HCT116 (cell line): ENCODE measurements around the gene CTXN1. TPM values are rescaled to one million over a fixed set of nuclear protein-coding genes. Genes with fewer than 3 reads are reported as not detected.

Experiments
- ATAC-seq: fragments of 200-7000 bp; cut with Tn5 transposase; 2 replicates; pipeline ENCODE4 v1.9.1; 2020; ENCODE audit warnings: mild to moderate bottlenecking, moderate library complexity
- BruUV-seq: library from RNA; stranded (reverse); fragments of 400-500 nt; replicated peaks from 2 replicates; lab custom pipeline; 2021; lab: Mats Ljungman, UMichigan
- CTCF ChIA-PET: fragments of 300-600 bp; sonication (Branson Sonifier 250); formaldehyde crosslinking; loops from one replicate; lab custom pipeline; 2021; ENCODE audit warnings: antibody characterized with exemption; lab: Charles Lee
- POLR2A ChIA-PET: fragments of 300-600, 350-600 bp; sonication (Branson Sonifier 250); formaldehyde crosslinking; loops from one replicate; lab custom pipeline; 2021; ENCODE audit warnings: antibody characterized with exemption; lab: Charles Lee
- RAD21 ChIA-PET, 2 experiments: fragments of 300-600 bp; sonication (Branson Sonifier 250); formaldehyde crosslinking; loops; one replicate each; lab custom pipeline; 2023; ENCODE audit warnings: low total read pairs in 2 of 2; ENCODE audit not compliant: uncharacterized antibody in 2 of 2, unreplicated experiment in 2 of 2, low non-redundant PET in 1 of 2; lab: Charles Lee
- DNase-seq: peaks from one replicate; pipeline ENCODE4 v3.0.0-alpha.2; 2010; ENCODE audit warnings: low read depth, low spot score
- H2AFZ ChIP-seq: fragments of 200-600 bp; shearing (Covaris generic), sonication (generic); 2 replicates; pipeline ENCODE4 v1.6.1; 2017; ENCODE audit warnings: low read depth, mixed run types, mixed read lengths, antibody characterized with exemption, low read length; ENCODE audit not compliant: poor library complexity, severe bottlenecking
- H3K27ac ChIP-seq: 2 replicates; pipeline ENCODE4 v1.5.1; 2012; ENCODE audit warnings: low read depth, low read length
- H3K27me3 ChIP-seq: fragments of 200-600 bp; sonication (generic); 2 replicates; pipeline ENCODE4 v1.6.1; 2016; ENCODE audit warnings: mixed run types, low read length, mixed read lengths; ENCODE audit not compliant: insufficient read depth
- H3K36me3 ChIP-seq, 2 experiments: fragments of 200-500 bp in 1 of 2; fragments of 200-600 bp in 1 of 2; sonication (Bioruptor generic) in 1 of 2; sonication (generic) in 1 of 2; 2 replicates each; pipeline versions ENCODE4 v1.5.1 to v1.6.1; 2014 to 2016; ENCODE audit warnings: low read length in 2 of 2, inconsistent platforms in 1 of 2, mixed read lengths in 1 of 2, mixed run types in 1 of 2; ENCODE audit not compliant: insufficient read depth in 2 of 2, control insufficient read depth in 1 of 2
- H3K4me1 ChIP-seq, 2 experiments: fragments of 200-600 bp in 1 of 2; sonication (generic) in 1 of 2; 2 replicates each; pipeline versions ENCODE4 v1.5.1 to v1.6.1; 2012 to 2017; ENCODE audit warnings: low read length in 2 of 2, inconsistent platforms in 1 of 2, mild to moderate bottlenecking in 1 of 2, mixed read lengths in 1 of 2, mixed run types in 1 of 2, moderate library complexity in 1 of 2; ENCODE audit not compliant: insufficient read depth in 2 of 2, control insufficient read depth in 1 of 2
- H3K4me2 ChIP-seq: fragments of 200-600 bp; sonication (generic); 2 replicates; pipeline ENCODE4 v1.6.1; 2017; ENCODE audit warnings: mixed run types, low read length, mixed read lengths
- H3K4me3 ChIP-seq, 2 experiments: fragments of 200-600 bp in 1 of 2; sonication (generic) in 1 of 2; replicated peaks in 1 of 2; 2 replicates each; pipeline ENCODE4 v1.5.1; 2011 to 2016; ENCODE audit warnings: low read length in 2 of 2, control low read depth in 1 of 2, low read depth in 1 of 2, mild to moderate bottlenecking in 1 of 2, mixed read lengths in 1 of 2, mixed run types in 1 of 2
- H3K79me2 ChIP-seq: fragments of 200-600 bp; sonication (generic); 2 replicates; pipeline ENCODE4 v1.6.1; 2017; ENCODE audit warnings: mild to moderate bottlenecking, mixed run types, low read length, moderate library complexity, mixed read lengths; ENCODE audit not compliant: insufficient read depth
- H3K9ac ChIP-seq: fragments of 200-600 bp; sonication (generic); 2 replicates; pipeline ENCODE4 v1.6.1; 2016; ENCODE audit warnings: low read length, mixed read lengths
- H3K9me2 ChIP-seq: fragments of 200-600 bp; sonication (generic), shearing (Covaris generic); 2 replicates; pipeline ENCODE4 v1.6.1; 2017; ENCODE audit warnings: mixed run types, mild to moderate bottlenecking, moderate library complexity; ENCODE audit not compliant: insufficient read depth
- H3K9me3 ChIP-seq, 2 experiments: fragments of 200-500 bp in 1 of 2; fragments of 200-600 bp in 1 of 2; sonication (Bioruptor generic) in 1 of 2; sonication (generic) in 1 of 2; 2 replicates each; pipeline ENCODE4 v1.6.1; 2014 to 2017; ENCODE audit warnings: low read length in 2 of 2, mixed read lengths in 2 of 2, inconsistent platforms in 1 of 2, low read depth in 1 of 2, mild to moderate bottlenecking in 1 of 2, mixed run types in 1 of 2, moderate library complexity in 1 of 2; ENCODE audit not compliant: control insufficient read depth in 1 of 2, insufficient read depth in 1 of 2
- H4K20me1 ChIP-seq: fragments of 200-600 bp; sonication (generic), shearing (Covaris generic); 2 replicates; pipeline ENCODE4 v1.6.1; 2017; ENCODE audit warnings: mixed run types, mild to moderate bottlenecking, moderate library complexity; ENCODE audit not compliant: insufficient read depth
- CEBPB ChIP-seq: IDR thresholded peaks from 2 replicates; pipeline ENCODE4 v1.6.1; 2012; ENCODE audit warnings: low read depth
- EGR1 ChIP-seq: IDR thresholded peaks from 2 replicates; pipeline ENCODE4 v1.6.1; 2012; ENCODE audit warnings: low read depth
- EZH2phosphoT487 ChIP-seq: fragments of 200-600 bp; IDR thresholded peaks from 2 replicates; pipeline ENCODE4 v1.6.1; 2018; ENCODE audit warnings: antibody characterized with exemption, borderline replicate concordance
- FOSL1 ChIP-seq: IDR thresholded peaks from 2 replicates; pipeline ENCODE4 v1.6.1; 2012; ENCODE audit warnings: low read depth
- JUND ChIP-seq: IDR thresholded peaks from 2 replicates; pipeline ENCODE4 v1.6.1; 2012
- MAX ChIP-seq: IDR thresholded peaks from 2 replicates; pipeline ENCODE4 v1.6.1; 2012
- POLR2A ChIP-seq: IDR thresholded peaks from 2 replicates; pipeline ENCODE4 v1.7.0; 2011; ENCODE audit warnings: borderline replicate concordance; ENCODE audit not compliant: insufficient read depth, insufficient read length; ENCODE audit errors: extremely low read depth
- RAD21 ChIP-seq: IDR thresholded peaks from 2 replicates; pipeline ENCODE4 v1.6.1; 2012; ENCODE audit warnings: low read depth, mild to moderate bottlenecking
- REST ChIP-seq: IDR thresholded peaks from 2 replicates; pipeline ENCODE4 v1.6.1; 2012; ENCODE audit warnings: low read depth
- SP1 ChIP-seq: IDR thresholded peaks from 2 replicates; pipeline ENCODE4 v1.6.1; 2012; ENCODE audit warnings: low read depth
- SRF ChIP-seq: IDR thresholded peaks from 2 replicates; pipeline ENCODE4 v1.6.1; 2012; ENCODE audit warnings: low read depth
- YY1 ChIP-seq: IDR thresholded peaks from 2 replicates; pipeline ENCODE4 v1.6.1; 2011; ENCODE audit warnings: low read length, low read depth, moderate library complexity, mild to moderate bottlenecking; ENCODE audit not compliant: insufficient replicate concordance; ENCODE audit errors: extremely low read depth
- ZBTB33 ChIP-seq: IDR thresholded peaks from 2 replicates; pipeline ENCODE4 v1.6.1; 2011; ENCODE audit warnings: mild to moderate bottlenecking, low read length, moderate library complexity; ENCODE audit not compliant: insufficient replicate concordance; ENCODE audit errors: extremely low read depth
- ZFX ChIP-seq: fragments of 450-650 bp; IDR thresholded peaks from 2 replicates; pipeline ENCODE4 v1.6.1; 2017
- ZNF274 ChIP-seq: fragments of 200-500 bp; sonication (Bioruptor generic); IDR thresholded peaks from 2 replicates; pipeline ENCODE4 v1.6.1; 2014; ENCODE audit warnings: mild to moderate bottlenecking, low read depth, low read length, inconsistent platforms
- intact Hi-C: fragments of 100-400 bp; cut with micrococcal nuclease; formaldehyde crosslinking; loops from 2 replicates; pipeline ENCODE4 v1.10.0; 2022
- total RNA-seq: library from RNA; stranded (reverse); gene quantifications from one replicate; pipeline ENCODE4 v1.2.1, GENCODE V29; 2021; ENCODE audit not compliant: unreplicated experiment

The CTXN1 gene
- total RNA-seq, 1 experiment from 2014 or later, result 56.0 TPM

GRCh38 chr19:7932276-7932929 is 6.5 kb upstream of the CTXN1 start:
- Histone ChIP-seq H2AFZ (no peak overlapping the region), H3K27me3 (no peaks in the 10 kb centered on the region), H3K9ac (no peak overlapping the region), H3K4me2 (no peak overlapping the region), H3K27ac (no peak overlapping the region), H3K4me1 (peaks cover 22 to 31% of the 10 kb centered on the region in 2 experiments), H3K79me2 (no peaks in the 10 kb centered on the region; the same call in 1 of the 2 replicates), H3K9me2 (no peaks in the 10 kb centered on the region), H4K20me1 (no peaks in the 10 kb centered on the region), H3K9me3 (no peaks in the 10 kb centered on the region), H3K4me3 (no peak overlapping the region), H3K36me3 (peaks cover 28 to 35% of the 10 kb centered on the region in 2 experiments)
- DNase-seq (no peak), ATAC-seq (no peak)
- intact Hi-C loops, result no loop called here
- CTCF ChIA-PET, result no interaction called here
- TF ChIP-seq EZH2phosphoT487 (no peak), MAX (no peak), CEBPB (no peak), SP1 (no peak), SRF (no peak), EGR1 (no peak), FOSL1 (no peak), POLR2A (no peak), YY1 (no peak), RAD21 (no peak), ZBTB33 (no peak), REST (no peak), ZFX (no peak), JUND (no peak), ZNF274 (no peak)
- BruUV-seq, result no TSS peak
- RAD21 ChIA-PET, result no interaction called here
- POLR2A ChIA-PET, result no interaction called here
